GM18498 (cell line): ENCODE data around the gene TEP1.
"Not testable (repeated sequence)": the region's sequence is repeated elsewhere in the genome, so short reads cannot be mapped to it uniquely, and the experiment has no call there.

Experiments used
- ATAC-seq: cut with Tn5 transposase; IDR thresholded peaks from one replicate; pipeline ENCODE4 v1.9.1; 2021; ENCODE audit warnings: mild to moderate bottlenecking, moderate library complexity; ENCODE audit not compliant: unreplicated experiment

TEP1 gene

DNA sequence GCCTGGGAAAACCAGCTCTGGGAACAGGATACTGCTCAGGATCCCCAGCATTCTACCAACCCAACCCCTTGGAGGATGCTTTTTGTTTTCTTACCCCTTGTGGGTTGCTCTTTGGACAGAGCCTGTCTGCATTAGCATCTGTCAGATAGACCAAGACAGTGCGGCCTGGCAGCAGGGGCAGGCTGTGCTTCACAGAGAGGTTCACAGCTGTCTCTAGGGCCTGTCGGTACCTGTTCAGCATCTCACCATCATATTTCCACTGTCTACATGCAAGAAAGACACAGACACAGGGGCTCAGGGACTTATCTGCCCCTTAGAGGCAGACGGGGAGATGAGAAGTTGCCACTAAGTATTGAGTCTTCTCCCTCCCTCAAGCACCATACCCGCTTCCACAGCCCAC, 21.8 kb downstream of the TEP1 start:
- ATAC-seq: no peak

DNA sequence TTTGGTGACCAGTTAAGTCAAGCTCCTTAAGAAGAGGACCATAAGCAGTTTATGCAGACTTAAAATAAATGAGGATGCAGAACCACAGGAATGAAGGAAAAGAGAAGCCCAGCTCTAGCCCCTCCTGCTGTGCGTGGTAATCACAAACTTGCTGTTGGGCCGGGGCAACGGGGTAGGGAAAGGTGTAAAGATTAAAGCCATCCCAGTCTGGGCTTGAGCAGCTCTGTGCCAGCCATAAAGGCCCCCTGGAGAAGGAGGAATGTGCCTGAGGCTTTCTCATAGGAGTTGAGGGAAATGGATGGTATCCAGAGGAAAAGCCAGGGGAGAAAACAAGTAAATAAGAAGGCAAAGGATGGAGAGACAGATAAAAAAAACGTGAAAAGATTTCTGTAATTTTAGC, 25.1 kb downstream of the TEP1 start:
- ATAC-seq: no peak

DNA sequence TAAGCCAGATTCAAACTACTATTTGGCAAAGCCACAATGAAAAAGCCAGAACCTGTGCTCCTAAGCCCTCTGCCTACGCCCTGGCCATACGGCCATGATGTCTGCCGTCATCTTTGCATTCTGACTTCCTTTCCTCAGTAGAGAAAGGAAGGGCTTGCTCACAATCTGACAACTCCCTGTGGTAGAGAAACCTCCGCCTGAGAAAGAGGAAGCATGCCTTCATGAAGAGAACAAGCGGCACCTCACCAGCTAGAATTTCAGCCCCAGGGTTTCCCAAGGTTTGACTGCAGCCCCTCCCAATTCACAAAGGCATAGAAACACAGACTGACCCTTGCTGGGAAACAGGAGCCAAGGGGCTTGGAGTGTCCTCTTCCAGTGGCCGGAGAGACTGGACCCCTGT, 25.7 kb downstream of the TEP1 start:
- ATAC-seq: no peak

DNA sequence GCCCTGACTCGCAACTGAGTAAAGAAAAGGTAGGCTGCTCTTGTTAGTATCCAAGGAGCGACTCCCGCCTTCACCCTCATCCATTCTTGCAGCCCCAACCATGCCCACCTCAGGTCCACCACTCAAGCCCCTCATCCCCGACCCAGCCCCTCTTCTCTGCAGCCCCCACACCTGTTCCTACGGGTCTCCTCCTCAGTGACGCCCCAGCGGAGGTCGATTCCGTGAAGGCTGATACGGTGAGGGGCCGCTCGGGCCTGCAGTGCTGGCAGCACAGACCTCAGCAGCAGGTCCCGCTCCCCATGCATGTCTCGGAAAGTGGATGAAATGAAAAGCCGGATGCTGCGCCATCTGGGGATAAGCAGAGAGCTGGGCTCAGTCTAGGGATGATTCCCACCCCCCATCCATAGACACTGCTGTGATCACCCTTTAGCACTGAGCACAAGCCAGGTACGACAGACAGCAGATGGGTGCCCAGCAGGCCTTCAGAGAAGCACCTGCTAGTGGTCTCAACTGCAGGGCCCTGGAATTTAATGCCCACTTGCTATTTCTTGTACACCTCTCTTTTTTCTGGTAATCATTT, 26.9 kb downstream of the TEP1 start:
- ATAC-seq: no peak

DNA sequence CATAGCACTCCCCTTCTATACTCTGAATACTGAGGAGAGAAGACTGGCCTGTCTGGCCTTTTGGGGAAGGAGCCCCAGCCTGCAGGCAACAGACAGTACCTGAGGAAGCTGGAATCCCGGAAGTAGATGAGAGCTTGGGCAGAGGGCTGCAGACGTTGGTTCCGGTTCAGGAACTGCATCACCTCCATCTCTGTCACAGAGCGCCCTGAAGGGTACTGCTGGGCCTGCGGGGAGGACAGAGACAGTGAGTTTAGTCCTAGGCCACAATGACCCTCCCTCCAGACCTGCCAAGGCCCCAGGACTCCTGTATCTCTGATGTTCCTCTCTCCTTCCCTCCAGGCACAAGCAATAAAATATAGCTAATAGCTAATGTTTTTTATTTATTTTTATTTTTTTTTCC, 28.4 kb downstream of the TEP1 start:
- ATAC-seq: no peak

DNA sequence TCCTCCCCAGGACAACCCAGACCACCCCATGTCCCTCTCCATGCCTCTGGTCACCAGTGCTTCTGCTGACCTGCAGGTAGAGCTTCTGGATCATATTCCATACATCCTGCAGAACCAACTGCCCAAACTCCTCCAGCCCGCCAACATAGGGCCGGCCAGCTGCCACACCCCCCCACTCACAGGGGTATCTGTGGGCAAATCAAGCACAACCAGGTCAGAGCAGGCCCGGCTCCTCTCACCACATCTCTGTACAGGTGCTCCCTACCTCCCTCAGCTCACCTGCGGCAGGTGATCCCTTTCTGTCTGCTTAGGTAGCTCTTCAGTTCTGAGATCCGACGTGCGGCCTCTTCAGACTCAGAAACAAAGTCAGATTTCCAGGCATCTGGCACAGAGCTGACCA, 29.0 kb downstream of the TEP1 start:
- ATAC-seq: no peak

DNA sequence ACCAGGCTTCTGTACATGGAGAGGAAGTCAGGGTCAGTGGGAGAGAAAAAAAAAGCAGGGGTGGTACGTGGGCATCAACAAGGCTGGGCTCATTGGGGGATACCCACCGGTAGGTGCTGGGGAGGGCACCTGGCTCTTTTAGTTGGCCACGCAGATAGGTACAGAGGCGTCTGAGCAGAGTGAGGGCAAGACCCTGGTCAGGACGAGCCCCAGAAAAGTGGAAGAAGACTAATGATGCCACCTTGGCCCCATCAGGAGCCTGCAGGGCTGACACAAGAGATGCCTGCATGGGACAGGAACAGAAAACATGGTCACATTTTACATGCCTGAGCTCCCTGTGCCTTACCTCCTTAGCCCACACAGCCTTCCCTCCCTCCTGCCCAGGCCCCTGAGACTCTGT, 29.7 kb downstream of the TEP1 start:
- ATAC-seq: no peak

DNA sequence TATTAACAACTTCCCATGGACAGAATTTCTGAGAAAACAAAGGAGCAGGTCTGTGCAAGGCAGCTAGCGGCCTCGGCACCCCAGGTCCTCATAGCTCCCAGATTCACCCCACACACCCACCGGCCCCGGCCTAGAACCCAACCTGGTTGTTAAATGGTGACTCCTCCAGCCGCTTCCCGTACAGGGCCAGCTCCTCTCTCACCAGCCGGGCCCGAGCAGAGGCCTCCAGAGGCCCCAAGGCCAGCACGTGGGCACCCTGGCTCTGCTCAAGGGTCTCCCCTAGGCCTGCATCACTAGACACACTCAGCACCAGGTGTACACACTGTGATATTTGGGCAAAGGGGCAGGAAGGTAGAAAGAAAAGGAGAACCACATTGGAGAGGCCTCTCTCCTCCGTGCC, 30.3 kb downstream of the TEP1 start:
- no peak for ATAC-seq

DNA sequence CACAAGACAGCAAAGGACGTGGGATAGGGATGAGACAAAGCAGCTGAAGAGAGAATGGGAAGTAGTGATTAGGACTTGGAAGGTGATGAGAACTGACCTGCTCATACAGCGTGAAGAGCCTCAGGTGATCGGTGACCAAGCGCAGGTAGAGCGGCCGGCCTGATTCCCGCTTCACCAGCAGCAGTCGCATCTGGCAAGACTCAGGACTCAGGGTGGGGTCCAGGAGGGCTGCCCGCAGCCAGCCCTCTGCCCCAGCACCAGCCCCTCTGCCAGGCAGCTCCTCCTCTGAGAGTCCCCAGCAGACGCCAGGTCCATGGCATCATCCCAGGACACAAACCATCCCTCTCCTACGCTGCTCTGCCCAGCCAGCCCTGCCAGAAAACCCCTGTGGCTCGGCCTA, 30.8 kb downstream of the TEP1 start:
- ATAC-seq: no peak

DNA sequence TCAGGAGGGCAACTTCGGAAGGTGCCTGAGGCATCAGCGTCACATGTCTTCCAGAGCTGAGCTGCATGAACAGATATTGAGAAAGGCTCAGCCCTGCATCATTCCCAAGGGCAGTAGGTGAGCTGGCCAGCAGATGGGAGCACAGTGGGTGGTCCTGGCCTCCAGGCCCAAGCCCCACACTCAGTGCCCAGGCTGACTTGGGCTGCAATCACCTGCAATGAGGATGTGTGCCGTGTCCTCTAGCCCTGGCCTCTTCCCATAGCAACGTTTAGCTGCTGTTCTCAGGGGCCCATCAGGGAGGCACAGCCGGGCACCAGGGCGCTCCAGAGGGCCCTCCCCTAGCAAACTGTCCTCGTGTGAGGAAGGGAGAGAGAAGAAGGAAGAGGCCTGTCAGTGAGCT, 32.0 kb downstream of the TEP1 start:
- no peak for ATAC-seq

DNA sequence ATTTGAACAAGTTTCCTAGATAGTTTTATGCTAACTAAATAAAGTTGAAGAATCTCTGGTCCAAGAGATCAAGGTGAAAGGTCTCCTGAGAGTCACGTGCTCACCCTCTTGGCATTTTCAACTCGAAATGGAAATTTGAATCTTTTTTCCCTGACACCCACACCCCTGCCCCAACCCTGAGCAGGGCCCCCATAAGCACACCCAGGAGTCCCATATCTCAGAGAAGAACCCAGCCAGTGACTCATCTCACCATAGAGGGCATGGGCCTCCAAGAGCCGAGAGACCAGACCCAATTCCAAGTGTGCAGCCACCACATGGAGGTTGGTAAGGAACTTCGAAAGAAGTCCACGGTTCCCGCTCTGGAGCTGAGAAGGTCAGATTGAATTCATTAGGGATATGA, 32.6 kb downstream of the TEP1 start:
- ATAC-seq: no peak

DNA sequence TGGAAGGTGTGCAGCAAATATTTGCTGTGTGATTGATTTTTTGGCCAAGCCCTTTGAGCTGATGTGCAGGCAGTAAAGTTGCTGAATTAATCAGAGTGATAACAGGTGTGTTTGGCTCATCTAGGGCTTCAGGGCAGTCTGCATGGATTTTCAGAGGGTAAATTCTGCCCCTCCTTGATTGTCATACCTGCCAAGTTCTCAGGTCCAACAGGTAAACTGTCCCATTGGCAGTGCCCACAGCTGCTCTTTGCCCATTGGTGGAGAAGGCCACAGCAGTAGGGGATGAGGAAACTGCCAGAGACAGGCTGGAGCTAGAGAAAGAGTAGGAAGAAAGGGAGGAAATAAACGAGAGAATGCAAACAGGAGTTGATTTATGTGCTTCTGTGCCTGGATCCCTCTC, 33.6 kb downstream of the TEP1 start:
- ATAC-seq: no peak

DNA sequence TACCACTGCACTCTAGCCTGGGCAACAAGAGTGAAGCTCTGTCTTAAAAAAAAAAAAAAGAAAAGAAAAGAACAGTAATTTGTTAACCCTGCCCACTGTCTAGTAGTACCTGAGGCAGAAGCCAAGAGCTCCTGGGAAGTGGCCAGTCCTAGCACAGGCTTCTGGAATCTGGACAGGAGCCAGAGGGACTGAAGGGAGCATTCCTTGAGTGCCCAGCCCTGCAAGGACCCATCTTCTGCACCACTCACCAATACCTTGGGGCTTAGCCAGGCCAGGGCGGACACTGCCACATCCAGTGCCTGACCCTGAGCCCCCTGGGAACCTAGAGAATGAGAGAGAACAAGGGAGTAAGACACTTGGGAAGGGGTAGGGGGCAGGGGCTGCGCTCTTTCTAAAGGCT, 36.1 kb downstream of the TEP1 start:
- no peak for ATAC-seq

DNA sequence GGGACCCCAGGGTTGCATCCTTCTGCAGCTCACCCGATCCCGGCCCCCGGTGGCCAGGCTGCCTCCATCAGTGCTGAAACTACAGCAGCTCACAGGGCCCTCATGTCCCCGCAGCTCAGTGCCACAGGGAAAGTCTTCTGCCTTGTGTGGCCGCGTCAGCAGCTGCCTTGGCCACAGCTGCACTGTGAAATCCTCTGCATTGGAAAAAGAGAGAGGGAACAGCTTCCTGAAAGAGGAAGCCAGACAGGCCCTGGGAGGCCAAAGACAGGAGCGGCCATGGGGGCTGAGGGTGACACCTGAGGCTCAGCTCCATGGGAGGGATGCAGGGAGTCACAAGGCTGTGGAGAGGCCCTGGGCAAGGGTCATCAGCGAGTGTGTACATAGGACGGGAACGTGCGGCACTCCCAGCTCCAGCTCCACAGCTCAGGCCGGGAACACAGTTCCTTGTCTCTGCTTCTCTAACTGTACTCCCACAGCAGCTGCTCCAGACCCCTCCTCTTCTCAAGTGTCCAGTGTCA, 37.2 kb downstream of the TEP1 start:
- no peak for ATAC-seq

DNA sequence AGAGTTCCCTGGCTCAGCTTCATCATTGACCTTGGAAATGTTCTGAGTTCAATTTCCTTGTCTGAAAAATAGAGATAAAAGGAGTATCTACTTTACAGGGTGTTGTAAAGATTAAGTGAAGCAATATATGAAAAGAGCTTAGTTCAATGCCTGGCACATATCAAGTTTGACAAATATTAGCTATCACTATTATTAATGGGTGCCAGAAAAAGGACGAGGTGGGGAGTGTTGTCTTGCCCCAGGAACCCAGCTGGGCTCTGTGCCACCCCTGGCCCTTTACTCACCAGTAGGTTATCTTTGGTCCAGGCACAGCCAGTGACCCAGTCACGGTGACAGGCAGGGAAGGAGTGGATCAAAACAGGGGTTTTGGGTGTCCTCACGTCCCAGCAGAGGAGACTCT, 37.8 kb downstream of the TEP1 start:
- ATAC-seq: no peak

DNA sequence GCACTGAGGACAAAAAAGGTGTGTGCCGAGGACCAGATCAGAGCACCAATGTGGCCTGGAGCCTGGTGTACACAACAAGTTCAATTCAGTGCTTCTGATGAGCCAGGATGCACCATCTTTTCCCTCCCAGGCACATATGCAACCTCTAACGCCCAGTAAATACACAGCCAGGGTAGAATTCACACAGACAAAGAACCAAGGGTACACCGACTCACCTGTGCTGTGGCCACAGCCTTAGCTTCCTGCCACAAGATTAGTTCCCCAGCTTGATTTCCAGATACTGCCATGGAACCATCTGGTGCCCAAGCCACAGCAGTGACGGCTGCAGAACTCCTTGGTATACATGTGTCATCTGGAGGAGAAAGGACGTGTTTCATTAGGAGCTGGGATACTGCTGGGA, 40.5 kb downstream of the TEP1 start:
- no peak for ATAC-seq

DNA sequence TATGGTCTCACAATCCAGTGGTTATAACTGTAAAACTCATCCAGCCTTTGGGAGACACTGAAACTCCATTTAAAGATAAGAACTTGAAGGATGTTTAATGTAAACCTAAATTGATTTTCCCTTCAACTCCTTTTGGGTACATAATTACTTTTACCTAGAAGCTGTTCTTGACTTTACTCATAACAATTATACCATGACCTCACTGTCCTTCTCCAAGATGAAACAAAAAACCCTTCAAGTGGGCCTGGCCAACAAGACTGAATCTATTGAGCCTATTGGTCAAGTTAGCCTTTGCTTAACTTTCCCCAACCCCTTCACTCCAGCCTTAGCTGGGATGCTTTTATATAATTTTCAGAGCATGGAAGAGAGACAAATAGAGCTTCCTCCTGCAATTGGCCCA, 47.4 kb downstream of the TEP1 start:
- no peak for ATAC-seq

DNA sequence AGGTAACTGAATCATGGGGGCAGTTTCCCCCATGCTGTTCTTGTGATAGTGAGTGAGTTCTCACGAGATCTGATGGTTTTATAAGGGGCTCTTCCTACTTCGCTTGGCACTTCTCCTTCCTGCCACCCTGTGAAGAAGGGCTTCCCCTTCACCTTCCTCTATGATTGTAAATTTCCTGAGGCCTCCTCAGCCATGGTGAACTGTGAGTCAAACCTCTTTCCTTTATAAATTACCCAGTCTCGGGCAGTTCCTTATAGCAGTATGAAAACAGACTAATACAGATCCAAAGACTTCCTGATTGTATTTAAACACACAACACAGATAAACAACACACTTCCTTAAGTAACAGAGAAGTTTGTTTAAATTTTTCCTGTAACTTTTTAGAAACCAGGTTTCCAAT, 54.8 kb downstream of the TEP1 start:
- not testable (repeated sequence) for ATAC-seq

DNA sequence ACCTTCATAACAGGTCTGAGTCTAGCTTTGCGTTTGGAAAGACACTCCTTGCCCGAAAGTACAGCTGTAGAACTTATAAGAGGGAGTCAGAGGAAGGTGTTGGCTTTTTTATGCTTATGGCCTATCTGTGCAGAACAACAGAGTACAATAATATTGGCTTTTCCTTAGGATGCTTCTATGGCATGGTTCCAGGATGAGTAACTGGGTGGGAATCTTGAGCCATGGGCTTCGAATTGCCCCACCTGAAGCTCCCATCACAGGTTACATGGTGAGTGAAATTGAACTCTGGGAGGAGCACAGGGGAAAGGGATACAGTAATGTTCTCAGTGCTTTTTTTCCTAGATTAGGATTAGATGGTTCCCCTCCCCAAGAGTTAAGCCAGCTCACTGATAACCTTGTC, 56.9 kb downstream of the TEP1 start:
- no peak for ATAC-seq

DNA sequence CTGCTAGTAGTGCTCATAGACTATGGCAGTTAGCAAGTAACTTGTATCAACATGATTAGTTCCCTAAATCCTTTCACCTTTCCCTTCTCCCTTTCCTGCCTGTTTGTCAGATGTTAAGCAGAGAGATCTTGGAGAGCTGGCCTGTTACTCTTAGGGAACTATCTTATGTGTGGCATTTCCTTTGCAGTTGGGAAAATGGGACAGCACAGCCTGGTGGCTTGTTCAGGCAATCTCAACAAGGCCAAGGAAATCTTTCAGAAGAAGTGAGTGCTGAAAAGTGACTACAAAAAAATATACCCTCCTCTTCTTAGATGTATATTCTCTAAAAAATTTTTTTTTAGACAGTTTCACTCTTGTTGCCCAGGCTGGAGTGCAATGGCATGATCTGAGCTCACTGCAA, 62.4 kb downstream of the TEP1 start:
- ATAC-seq: no peak

DNA sequence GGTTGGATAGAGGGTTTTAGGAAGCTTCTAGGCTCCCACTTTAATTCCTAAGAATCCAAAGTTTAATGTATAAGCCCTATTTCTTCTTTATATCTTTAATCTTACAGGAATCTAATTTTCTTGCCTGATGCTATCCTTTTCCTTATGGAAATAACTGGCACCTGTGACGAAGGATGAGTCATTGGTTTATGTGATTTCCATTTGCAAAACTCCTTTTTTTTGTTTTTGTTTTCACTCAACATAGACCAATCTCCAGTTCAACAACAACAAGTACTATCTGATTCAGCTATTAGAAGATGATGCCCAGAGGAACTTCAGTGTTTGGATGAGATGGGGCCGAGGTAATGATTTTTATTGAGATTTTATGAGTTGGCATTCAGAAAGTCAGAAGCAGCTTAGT, 63.0 kb downstream of the TEP1 start:
- ATAC-seq: no peak

DNA sequence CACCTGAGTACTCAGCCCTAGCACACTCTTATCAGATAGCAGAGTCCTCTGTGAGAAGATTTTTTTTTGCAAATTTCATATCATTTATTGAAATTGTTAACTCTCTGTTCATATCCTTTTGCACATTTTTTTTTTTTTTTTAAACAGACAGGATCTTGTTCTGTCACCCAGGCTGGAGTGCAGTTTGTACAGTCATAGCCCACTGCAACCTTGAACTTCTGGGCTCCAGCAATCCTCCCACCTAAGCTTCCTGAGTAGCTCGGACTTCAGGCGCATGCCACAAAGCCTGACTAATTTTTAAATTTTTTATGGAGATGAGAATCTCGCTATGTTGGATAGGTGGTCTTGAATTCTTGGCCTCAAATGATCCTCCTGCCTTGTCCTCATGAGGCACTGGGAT, 65.6 kb downstream of the TEP1 start:
- no peak for ATAC-seq

DNA sequence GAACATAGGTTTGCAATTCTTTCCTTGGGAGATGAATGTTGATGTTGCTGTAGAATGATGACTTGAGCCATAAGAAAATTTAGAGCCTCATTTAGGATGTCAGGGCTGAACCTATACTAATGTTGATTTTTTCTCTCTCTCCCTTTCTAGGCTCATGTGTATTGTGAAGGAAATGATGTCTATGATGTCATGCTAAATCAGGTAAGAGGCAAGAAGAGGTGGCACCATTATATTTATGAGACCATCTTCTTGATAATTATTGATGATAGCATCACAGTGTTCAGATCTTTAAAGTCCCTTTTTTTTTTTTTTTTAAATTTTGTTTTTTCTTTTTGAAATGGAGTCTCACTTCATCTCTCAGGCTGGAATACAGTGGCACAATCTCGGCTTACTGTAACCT, 66.6 kb downstream of the TEP1 start:
- no peak for ATAC-seq

DNA sequence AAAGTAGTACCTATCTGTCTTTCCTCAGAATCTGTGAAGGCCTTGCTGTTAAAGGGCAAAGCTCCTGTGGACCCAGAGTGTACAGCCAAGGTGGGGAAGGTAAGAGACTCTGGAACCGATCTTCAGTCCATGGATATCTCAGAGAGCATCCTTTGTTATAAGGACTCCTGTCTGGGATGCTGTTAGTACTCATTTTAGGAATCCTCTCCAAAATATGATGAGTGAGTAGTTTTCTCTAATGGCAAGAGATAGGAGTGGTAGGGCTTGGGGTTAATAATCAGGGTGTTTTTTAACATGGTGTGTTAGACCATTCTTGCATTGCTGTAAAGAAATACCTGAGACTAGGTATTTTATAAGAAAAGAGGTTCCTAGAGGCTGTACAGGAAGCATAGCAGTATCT, 67.9 kb downstream of the TEP1 start:
- ATAC-seq: no peak
